Esophagus mucosa (tissue), 1 donor: ENCODE measurements around the gene C1orf116. TPM values are rescaled to one million over a fixed set of nuclear protein-coding genes. Genes with fewer than 3 reads are reported as not detected.
A peak's percentile ranks its signal among the peaks of the same experiment; 100 is the strongest.

Experiments used
- ATAC-seq: fragments of 200-7000 bp; cut with Tn5 transposase; one replicate; pipeline ENCODE4 v1.9.1; 2020
- total RNA-seq: library from RNA; stranded (reverse); gene quantifications from one replicate; pipeline ENCODE4 v1.2.4, GENCODE V29; 2023
- donor health status: DM: yes; HTN: yes; CAD: no.

C1orf116 gene
- total RNA-seq, 1 donor from 2014 or later: 62.2 TPM

GRCh38 chr1:207034208-207034607 is 1.7 kb upstream of the C1orf116 start:
- ATAC-seq: peak; percentile 44

- no peak for ATAC-seq
These were observed 746 bp upstream of the C1orf116 start for GRCh38 chr1:207033302-207033701.

GRCh38 chr1:207031632-207032264 is 808 bp downstream of the C1orf116 start:
- ATAC-seq: peak; percentile 37

GRCh38 chr1:207031016-207031415 is 1.5 kb downstream of the C1orf116 start:
- no peak for ATAC-seq

- ATAC-seq: no peak
These were observed 2.0 kb downstream of the C1orf116 start for GRCh38 chr1:207030522-207031009.

GRCh38 chr1:207029701-207030521 is 2.6 kb downstream of the C1orf116 start:
- no peak for ATAC-seq

- no peak for ATAC-seq
These were observed 3.5 kb downstream of the C1orf116 start for GRCh38 chr1:207028884-207029650.

- ATAC-seq: no peak
These were observed 4.6 kb downstream of the C1orf116 start for GRCh38 chr1:207027921-207028320.

GRCh38 chr1:207027206-207027777 is 5.3 kb downstream of the C1orf116 start:
- peak; percentile 92 for ATAC-seq

GRCh38 chr1:207026104-207026534 is 6.4 kb downstream of the C1orf116 start:
- ATAC-seq: peak; percentile 13

- ATAC-seq: no peak
These were observed 7.2 kb downstream of the C1orf116 start for GRCh38 chr1:207025146-207025880.

GRCh38 chr1:207024202-207025145 is 8.1 kb downstream of the C1orf116 start:
- no peak for ATAC-seq

GRCh38 chr1:207022996-207023679 is 9.4 kb downstream of the C1orf116 start:
- no peak for ATAC-seq

GRCh38 chr1:207021876-207022596 is 10.5 kb downstream of the C1orf116 start:
- no peak for ATAC-seq

- no peak for ATAC-seq
These were observed 11.3 kb downstream of the C1orf116 start for GRCh38 chr1:207021139-207021861.

- ATAC-seq: peak; percentile 1
These were observed 11.8 kb downstream of the C1orf116 start for GRCh38 chr1:207020709-207021107.

- ATAC-seq: peak; percentile 89
These were observed 12.4 kb downstream of the C1orf116 start for GRCh38 chr1:207020065-207020708.

GRCh38 chr1:207019661-207020060 is 12.9 kb downstream of the C1orf116 start:
- ATAC-seq: no peak
